Measurements from ENCODE around the gene TCF20.

Gene TCF20

GRCh38 chr22:42280140-42280539 lies 9.7 kb upstream of the TCF20 start:
- peaks cover 29% of the 10 kb centered on the region for H3K4me1 ChIP-seq (ENCODE audit: low read depth, poor library complexity, severe bottlenecking)
- H4K20me1 ChIP-seq (ENCODE audit: insufficient read depth): no peaks in the 10 kb centered on the region
- H3K4me3 ChIP-seq (IDR thresholded peaks at IDR 0.05; ENCODE audit: insufficient read depth, low read depth, low read length): no peak overlapping the region
- TF ChIP-seq CTCF (conservative IDR thresholded peaks at IDR 0.05; ENCODE audit: low read depth, low read length): no peak
- no peak overlapping the region for H3K27ac ChIP-seq
- H3K9ac ChIP-seq: no peak overlapping the region
- H3K4me2 ChIP-seq: no peak overlapping the region
- H3K79me2 ChIP-seq (ENCODE audit: insufficient read depth, low read depth): no peaks in the 10 kb centered on the region
- no peaks in the 10 kb centered on the region for H3K27me3 ChIP-seq (ENCODE audit: insufficient read depth, low read depth)
- no peaks in the 10 kb centered on the region for H3K36me3 ChIP-seq (ENCODE audit: insufficient read depth)
- no peak overlapping the region for H2AFZ ChIP-seq (ENCODE audit: low read depth)

- Histone ChIP-seq H2AFZ (ENCODE audit: low read depth) (no peak overlapping the region), H3K36me3 (ENCODE audit: insufficient read depth) (no peaks in the 10 kb centered on the region), H4K20me1 (ENCODE audit: insufficient read depth) (no peaks in the 10 kb centered on the region), H3K4me1 (ENCODE audit: low read depth, poor library complexity, severe bottlenecking) (peaks cover 33% of the 10 kb centered on the region), H3K9ac (no peak overlapping the region), H3K79me2 (ENCODE audit: insufficient read depth, low read depth) (no peaks in the 10 kb centered on the region), H3K4me3 (IDR thresholded peaks at IDR 0.05; ENCODE audit: insufficient read depth, low read depth, low read length) (no peak overlapping the region), H3K27ac (no peak overlapping the region), H3K27me3 (ENCODE audit: insufficient read depth, low read depth) (no peaks in the 10 kb centered on the region), H3K4me2 (no peak overlapping the region)
- TF ChIP-seq CTCF (conservative IDR thresholded peaks at IDR 0.05; ENCODE audit: low read depth, low read length): no peak
Measured at GRCh38 chr22:42279425-42280020, 9.1 kb upstream of the TCF20 start.

GRCh38 chr22:42277988-42278776 lies 7.7 kb upstream of the TCF20 start:
- Histone ChIP-seq H3K4me3 (IDR thresholded peaks at IDR 0.05; ENCODE audit: insufficient read depth, low read depth, low read length) (no peak overlapping the region), H2AFZ (ENCODE audit: low read depth) (no peak overlapping the region), H3K79me2 (ENCODE audit: insufficient read depth, low read depth) (no peaks in the 10 kb centered on the region), H3K9ac (no peak overlapping the region), H3K36me3 (ENCODE audit: insufficient read depth) (no peaks in the 10 kb centered on the region), H3K4me1 (ENCODE audit: low read depth, poor library complexity, severe bottlenecking) (peaks cover 45% of the 10 kb centered on the region), H3K27ac (peak overlapping the region; percentile 36), H4K20me1 (ENCODE audit: insufficient read depth) (no peaks in the 10 kb centered on the region), H3K4me2 (peak overlapping the region; percentile 44), H3K27me3 (ENCODE audit: insufficient read depth, low read depth) (no peaks in the 10 kb centered on the region)
- TF ChIP-seq CTCF (conservative IDR thresholded peaks at IDR 0.05; ENCODE audit: low read depth, low read length): no peak

GRCh38 chr22:42277232-42277753 lies 6.8 kb upstream of the TCF20 start:
- Histone ChIP-seq H2AFZ (ENCODE audit: low read depth) (no peak overlapping the region), H3K4me1 (ENCODE audit: low read depth, poor library complexity, severe bottlenecking) (peaks cover 53% of the 10 kb centered on the region), H3K27me3 (ENCODE audit: insufficient read depth, low read depth) (no peaks in the 10 kb centered on the region), H3K9ac (no peak overlapping the region), H3K27ac (peak overlapping the region; percentile 36; the same call in 1 of the 2 replicates), H4K20me1 (ENCODE audit: insufficient read depth) (no peaks in the 10 kb centered on the region), H3K36me3 (ENCODE audit: insufficient read depth) (no peaks in the 10 kb centered on the region), H3K4me2 (peak overlapping the region; percentile 26; the same call in 1 of the 2 replicates), H3K79me2 (ENCODE audit: insufficient read depth, low read depth) (no peaks in the 10 kb centered on the region), H3K4me3 (IDR thresholded peaks at IDR 0.05; ENCODE audit: insufficient read depth, low read depth, low read length) (no peak overlapping the region)
- no peak for TF ChIP-seq CTCF (conservative IDR thresholded peaks at IDR 0.05; ENCODE audit: low read depth, low read length)

All from KMS-11 (cell line).